Stimulated activated CD8-positive, alpha-beta memory T cell treated with anti-CD3 and anti-CD28 coated beads, Interleukin-4, amount 100 ng/mL, for 4 hours (primary cell): ENCODE measurements around the gene KIFAP3.
"Not testable (repeated sequence)": the region's sequence is repeated elsewhere in the genome, so short reads cannot be mapped to it uniquely, and the experiment has no call there.

Source experiments
- DNase-seq, 2 donors: peaks; one replicate each; pipeline ENCODE4 v3.0.0-alpha.2; 2020; ENCODE audit warnings: low read depth in 2 of 2, low spot score in 1 of 2

KIFAP3 gene

DNA sequence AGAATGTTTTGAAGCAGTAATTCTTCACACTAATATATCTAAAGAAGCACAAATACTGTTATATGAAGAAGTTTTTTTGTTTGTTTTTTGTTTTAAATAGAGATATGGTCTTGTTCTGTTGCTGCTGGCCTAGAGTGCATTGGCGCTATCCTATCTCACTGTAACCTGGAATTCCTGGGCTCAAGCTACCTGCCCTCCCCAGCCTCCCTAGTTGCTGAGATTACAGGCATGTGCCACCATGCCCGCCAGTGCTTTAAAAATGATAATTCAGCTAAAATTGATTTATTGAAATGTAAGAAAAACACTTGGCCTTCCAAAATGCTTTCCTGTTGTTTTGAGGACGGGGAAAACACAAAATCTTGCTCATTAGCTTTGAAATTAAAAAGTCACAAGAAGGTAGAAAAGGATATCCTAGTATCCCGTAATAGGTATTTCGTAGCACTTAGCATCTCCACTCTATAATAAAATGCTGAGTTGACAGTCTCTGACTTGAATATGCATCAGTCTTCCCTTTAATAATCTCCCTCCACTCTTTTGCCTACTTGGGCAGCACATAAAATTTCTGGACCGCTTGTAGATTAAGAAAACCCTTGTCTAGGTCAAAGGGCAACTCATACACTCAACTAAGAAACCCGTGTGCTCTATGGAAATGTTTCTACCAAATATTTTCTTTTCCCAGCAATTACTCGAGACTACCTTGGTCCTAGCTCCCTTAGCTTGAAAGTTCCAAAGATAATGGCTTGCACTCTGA, 182.1 kb downstream of the KIFAP3 start:
- DNase-seq, result no peak

DNA sequence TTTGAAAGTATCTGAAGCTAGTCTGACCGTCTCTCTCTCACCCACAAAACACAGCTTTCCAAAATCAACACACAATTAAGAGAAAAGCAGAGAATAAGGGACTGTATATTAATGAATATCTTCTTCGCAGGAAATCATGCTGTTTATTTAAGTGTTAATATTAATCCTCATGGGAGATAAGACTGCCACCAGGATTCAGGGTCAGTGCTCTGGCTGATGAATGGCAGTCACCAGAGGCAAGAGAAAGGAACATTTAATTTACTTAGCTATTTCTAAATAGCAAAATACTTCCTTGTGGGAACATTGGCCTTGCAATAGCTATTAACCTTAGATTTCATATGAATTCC, 183.0 kb downstream of the KIFAP3 start:
- DNase-seq, result no peak

DNA sequence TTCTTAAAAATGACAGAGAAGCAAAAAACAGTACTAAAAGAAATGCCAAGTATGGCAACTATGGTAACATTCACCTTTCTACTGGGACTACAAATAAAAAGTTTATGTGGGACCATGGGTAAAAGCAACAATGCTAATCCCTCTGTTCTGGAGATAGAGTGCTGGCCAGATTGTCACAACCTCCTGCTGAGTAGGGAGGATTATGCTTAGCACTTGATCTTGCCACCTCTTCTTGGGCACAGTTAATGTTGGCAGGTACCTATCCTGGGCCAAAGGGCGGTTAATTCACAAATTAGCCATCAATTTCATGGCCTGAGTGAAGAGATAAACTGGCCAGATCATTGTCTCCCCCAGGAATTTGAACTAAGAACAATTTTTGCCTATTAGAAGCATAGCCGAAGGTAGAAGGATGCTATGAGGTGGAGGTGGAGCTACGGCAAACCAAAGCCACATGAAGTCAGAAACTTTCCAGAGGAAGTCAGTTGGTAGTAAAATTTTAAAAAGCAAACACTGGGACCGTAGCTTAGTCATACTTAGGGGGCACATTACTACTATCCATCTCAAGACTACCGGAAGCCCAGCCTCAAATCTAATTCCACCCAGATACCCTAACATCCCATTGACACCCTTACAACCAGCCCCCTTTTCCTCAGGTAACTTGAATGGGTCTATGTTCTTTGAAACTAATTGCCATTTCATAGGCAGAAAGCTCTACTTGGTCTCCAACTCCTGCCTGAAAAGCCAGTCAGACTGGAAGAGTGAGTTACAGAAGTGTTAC, 183.5 kb downstream of the KIFAP3 start:
- no peak for DNase-seq

DNA sequence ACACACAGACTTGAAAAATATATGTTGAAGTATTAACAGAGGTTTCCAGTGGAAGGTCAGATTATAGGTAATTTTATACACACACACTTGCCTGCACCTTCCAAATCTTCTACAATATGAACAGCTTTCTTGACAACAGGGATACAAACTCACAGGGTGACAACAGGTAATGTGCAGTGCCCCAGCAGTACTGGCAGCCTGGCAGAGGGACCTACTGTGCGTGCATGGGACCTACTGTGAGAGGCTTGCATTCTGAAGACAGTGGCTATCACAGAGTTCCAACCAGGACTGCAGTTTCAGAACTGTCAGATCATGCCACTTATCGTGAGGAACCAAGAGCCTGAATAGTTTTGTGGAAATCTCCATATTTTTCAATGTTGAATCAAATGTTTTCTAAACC, 184.6 kb downstream of the KIFAP3 start:
- DNase-seq, result no peak

DNA sequence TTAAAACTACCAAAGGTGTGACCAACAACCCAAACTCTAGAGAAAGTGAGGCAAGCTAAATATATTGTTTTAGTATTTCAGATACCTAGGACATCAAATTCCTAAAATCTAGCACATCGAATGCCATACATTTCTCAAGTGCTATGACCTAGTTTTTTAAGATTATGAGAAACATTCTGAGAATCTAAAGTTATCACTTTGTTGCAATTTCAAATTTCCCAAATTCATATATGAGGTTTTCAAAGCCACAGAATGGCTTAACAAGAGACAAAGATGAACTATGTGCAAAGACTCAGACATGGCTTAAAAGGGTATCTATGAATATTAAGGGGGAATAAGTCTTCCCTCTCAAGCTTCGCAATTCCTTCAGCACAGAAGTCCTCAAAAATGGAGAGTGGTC, 187.6 kb downstream of the KIFAP3 start:
- no peak for DNase-seq

DNA sequence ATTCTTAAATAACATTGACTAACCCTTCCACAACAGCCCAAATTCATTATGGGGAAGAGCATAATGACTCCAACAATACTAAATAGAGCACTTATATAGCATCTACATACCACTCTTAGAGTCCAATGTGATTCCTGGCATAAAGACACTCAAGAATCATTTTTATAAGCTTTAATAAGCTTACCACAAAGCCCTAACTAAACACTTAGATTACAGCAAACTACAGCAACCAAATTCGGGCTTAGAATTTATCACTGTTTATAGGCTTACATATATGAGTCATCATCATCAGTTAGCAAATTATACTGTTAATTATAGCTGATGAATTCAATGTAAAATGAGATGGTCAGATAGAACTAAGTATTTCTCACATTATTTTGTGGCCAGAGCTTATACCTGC, 188.1 kb downstream of the KIFAP3 start:
- no peak for DNase-seq

DNA sequence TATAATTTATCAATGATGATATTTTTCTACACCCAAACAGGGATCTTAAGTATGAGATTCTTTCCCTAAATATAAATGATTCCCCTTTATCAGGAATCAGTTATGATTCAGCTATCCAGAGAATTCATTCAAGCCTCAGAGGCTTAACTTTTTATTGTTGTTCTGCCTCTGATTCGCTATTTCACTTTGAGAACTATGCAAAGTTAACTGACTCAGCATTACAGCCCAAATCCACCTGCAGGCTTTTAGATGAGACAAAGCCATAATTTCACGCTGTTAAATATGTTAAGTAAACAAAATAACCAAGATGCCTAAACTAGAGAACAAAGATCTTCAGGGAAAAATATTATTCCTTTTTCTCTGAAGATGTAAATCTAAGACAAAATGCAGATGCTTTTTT, 189.3 kb downstream of the KIFAP3 start:
- no peak for DNase-seq

DNA sequence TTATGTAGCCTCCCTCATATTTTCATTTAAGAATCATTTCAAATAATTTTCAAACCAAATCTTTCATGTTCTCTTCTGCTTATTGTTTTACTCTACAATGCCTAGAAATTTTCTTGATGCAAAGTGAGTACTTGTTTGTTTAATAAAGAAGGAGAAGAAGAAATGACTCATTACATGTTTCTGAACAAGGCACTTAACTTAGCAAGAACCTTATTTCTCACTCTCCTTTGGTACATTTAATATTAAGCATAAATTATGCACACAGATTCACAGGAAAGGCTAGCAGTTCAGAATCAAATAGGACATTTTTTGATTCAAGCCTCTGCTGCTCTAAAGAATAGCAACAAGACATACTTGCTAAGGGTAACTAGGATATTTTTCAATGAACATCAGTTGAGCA, 189.9 kb downstream of the KIFAP3 start:
- DNase-seq, result no peak

DNA sequence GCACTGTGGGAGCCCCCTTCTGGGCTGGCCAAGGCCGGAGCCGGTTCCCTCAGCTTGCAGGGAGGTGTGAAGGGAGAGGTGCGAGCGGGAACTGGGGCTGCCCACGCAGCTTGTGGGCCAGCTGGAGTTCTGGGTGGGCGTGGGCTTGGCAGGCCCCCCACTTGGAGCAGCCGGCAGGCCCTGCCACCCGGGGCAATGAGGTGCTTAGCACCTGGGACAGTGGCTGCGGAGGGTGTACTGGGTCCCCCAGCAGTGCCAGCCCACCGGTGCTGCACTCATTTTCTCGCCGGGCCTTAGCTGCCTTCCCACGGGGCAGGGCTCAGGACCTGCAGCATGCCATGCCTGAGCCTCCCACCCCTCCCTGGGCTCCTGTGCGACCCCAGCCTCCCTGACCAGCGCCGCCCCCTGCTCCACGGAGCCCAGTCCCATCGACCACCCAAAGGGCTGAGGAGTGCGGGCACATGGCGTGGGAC, 192.4 kb downstream of the KIFAP3 start:
- DNase-seq, result no peak

DNA sequence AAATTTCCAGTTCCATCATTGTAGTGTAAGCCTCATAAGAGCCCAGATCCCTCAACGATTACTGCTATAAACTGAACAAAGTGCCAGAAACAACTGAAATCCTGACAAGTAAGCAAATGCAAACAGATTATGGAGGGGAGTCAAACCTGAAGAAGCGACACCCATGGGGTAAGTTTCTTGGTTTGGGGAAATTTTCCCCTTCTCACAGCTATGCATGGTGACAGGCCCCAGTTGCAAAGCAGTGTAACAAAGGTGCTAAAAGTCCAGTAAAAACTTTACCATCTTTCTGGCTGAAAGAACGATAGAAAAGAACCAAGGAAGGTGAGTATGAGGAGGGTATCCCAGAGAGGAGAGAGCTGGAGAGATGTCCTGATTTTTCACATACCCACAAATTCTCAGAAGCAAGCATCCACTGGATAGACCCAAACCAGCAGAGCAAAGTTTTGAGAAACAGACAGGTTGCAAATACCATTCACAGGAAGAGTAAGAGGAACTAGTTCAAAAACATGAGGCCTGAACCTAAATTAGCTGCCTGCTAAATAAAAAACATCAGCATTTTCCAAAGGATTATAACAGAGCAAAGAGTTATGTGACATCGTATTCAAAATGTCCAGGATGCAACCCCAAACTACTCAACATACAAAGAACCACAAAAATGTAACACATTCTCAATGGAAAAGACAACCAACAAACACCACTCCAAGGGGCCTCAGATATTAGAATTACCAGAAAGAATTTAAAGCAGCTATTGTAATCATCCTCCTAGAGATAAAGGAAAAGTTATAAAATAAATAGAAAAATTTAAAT, 195.3 kb downstream of the KIFAP3 start:
- DNase-seq, result no peak

DNA sequence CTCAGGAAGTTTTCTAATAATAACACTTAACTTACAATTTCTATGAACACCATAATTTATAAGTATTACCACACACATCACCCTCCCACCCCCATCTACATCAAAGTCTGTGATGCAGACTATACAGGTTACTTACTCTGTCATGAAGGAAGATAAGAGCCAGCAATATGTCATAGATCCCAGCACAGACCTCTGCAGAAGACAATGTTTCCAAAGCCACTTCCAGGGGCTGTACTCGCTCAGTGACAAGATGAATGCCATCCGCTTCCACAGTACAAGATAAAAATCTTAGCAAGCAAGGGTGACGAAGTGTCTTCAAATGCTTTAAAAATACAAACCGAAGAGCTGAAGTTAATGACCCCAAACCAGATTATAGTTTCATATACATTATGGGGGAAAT, 196.0 kb downstream of the KIFAP3 start:
- no peak for DNase-seq

DNA sequence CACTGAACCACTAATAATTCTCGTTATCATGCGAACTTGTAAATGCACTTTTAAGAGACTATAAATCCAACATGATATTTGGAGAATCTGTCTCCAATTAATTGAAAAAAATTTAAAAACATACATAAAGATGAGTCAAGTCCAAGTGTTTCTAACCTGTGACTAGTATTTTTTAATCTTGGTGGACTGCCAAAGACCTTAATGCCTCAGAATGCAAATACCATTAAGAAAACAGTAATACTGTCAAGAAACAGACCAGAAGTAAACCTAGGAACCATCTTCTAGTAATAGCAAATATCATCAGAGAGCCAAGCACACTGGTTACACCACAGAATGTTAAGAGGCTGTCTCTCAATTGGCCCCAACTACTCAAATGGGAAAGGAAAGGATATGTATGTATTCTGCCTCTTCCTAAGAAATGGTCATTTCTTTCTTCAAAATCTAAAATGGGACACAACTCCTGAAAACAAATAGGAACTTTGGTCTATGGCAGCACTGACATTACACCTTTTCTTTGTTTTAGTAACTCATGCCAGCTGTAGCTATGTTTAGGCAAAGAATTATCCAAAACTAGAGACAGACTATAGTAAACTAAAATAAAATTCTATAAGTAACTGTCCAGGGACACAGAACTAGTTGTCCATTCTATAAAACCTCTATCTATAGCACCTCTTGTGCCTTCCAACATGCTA, 196.5 kb downstream of the KIFAP3 start:
- no peak for DNase-seq

DNA sequence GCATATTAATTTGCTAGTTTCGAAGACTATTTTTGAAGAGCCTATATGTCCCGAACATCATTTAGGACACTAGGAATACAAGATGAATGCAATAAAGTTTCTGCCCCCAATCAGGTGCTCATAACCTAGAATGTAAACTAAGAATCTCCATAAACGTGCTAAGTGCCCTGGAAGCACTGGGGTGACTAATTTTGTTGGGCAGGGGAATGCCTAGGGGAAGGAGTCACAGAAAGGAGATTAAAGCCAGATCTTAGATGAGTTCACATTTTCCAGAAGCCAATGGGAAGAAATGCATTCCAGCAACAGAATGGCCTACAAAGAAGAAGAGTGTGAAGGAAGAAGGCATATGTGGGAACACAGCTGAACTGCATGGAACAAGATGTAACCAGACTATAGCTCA, 200.3 kb downstream of the KIFAP3 start:
- DNase-seq, result no peak

DNA sequence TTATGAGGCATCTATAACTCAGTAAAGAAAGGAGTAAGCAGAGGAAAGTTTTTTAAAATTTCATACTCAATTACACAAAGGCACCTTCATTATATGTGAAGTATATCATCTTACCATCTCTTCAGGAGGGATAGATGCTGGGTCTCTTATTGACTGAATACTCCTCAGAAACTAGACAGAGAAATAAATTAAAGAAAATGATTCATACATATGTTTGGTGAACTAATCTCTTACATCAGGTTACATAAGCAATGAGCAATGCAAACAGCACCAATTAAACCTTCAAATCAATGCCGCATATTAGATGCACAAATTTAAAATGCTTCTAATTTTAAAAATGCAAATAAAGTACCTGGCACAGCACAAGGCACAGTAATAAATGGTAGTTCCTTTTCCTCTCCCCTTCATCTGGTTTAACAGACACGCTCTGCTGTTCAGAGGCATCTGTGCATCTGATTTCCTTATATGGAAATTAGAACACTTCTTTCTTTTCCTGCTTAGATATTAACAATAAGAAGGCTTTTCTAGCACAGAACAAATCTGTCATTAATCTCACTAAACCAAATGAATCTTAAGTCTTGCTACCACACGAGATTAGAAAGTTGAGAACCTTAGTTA, 200.8 kb downstream of the KIFAP3 start:
- DNase-seq, result no peak

DNA sequence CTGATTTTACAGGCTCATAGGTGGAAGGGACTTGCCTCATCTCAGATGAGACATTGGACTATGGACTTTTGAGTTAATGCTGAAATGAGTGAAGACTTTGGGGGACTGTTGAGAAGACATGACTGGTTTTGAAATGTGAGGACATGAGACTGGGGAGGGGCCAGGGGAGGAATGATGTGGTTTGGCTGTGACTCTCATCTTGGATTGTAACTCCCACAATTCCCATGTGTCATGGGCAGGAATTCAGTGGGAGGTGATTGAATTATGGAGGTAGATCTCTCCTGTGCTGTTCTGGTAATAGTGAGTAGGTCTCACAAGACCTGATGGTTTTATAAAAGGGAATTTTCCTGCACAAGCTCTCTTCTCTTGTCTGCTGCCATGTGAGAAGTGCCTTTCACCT, 201.6 kb downstream of the KIFAP3 start:
- no peak for DNase-seq

DNA sequence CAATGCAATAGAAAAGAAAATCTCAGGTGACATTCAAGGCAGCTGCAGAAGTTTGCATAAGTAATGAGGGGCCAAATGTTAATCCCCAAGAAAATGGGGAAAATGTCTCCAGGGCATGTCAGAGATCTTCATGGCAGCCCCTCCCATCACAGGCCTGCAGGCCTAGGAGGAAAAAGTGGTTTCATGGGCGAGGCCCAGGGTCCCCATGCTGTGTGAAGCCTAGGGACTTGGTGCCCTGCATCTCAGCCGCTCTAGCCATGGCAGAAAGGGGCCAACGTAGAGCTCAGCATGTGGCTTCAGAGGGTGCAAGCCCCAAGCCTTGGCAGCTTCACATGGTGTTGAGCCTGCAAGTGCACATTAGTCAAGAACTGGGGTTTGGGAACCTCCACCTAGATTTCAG, 202.5 kb downstream of the KIFAP3 start:
- DNase-seq, result not testable (repeated sequence)
